ENCODE data around the gene FXYD5.

GRCh38 chr19:35109395-35110112 is 45.0 kb upstream of the FXYD5 start:
- TF ChIP-seq CTCF (IDR thresholded peaks at IDR 0.05) (no peak), EZH2 (IDR thresholded peaks at IDR 0.05; ENCODE audit: borderline replicate concordance, insufficient read depth, low read depth, low read length, poor library complexity, severe bottlenecking) (no peak)

Data from B cell (primary cell).